HG03354 (cell line): Measurements from ENCODE around the gene MT1HL1.

ENCODE experiments used
- ATAC-seq: cut with Tn5 transposase; IDR thresholded peaks from one replicate; pipeline ENCODE4 v1.9.1; 2021; ENCODE audit warnings: mild to moderate bottlenecking; ENCODE audit not compliant: unreplicated experiment, poor library complexity, severe bottlenecking

Gene MT1HL1

GRCh38 chr1:237025358-237026074 is 21.3 kb upstream of the MT1HL1 start:
- no peak for ATAC-seq

GRCh38 chr1:237018896-237019295 is 14.7 kb upstream of the MT1HL1 start:
- no peak for ATAC-seq

- ATAC-seq = no peak
These were observed 12.4 kb upstream of the MT1HL1 start for GRCh38 chr1:237016626-237017025.

- ATAC-seq = no peak
These were observed 9.4 kb upstream of the MT1HL1 start for GRCh38 chr1:237013608-237014007.

- no peak for ATAC-seq
These were observed 8.6 kb upstream of the MT1HL1 start for GRCh38 chr1:237012788-237013383.

- ATAC-seq = no peak
These were observed 8.1 kb upstream of the MT1HL1 start for GRCh38 chr1:237012361-237012760.

- ATAC-seq = no peak
These were observed 7.2 kb upstream of the MT1HL1 start for GRCh38 chr1:237011432-237011831.

GRCh38 chr1:237009611-237010010 is 5.4 kb upstream of the MT1HL1 start:
- ATAC-seq = no peak

- ATAC-seq = no peak
These were observed 3.1 kb upstream of the MT1HL1 start for GRCh38 chr1:237007147-237007881.

- no peak for ATAC-seq
These were observed 1.4 kb upstream of the MT1HL1 start for GRCh38 chr1:237005674-237006073.

GRCh38 chr1:237003516-237003915 is 725 bp downstream of the MT1HL1 start:
- ATAC-seq = no peak

GRCh38 chr1:237000191-237000590 is 4.0 kb downstream of the MT1HL1 start:
- ATAC-seq = no peak

- no peak for ATAC-seq
These were observed 5.7 kb downstream of the MT1HL1 start for GRCh38 chr1:236998546-236998945.

GRCh38 chr1:236997882-236998281 is 6.4 kb downstream of the MT1HL1 start:
- no peak for ATAC-seq

- no peak for ATAC-seq
These were observed 6.9 kb downstream of the MT1HL1 start for GRCh38 chr1:236997361-236997760.

GRCh38 chr1:236994450-236994849 is 9.8 kb downstream of the MT1HL1 start:
- no peak for ATAC-seq

- ATAC-seq = no peak
These were observed 11.8 kb downstream of the MT1HL1 start for GRCh38 chr1:236992449-236992848.

GRCh38 chr1:236990052-236990445 is 14.2 kb downstream of the MT1HL1 start:
- no peak for ATAC-seq

- ATAC-seq = no peak
These were observed 14.8 kb downstream of the MT1HL1 start for GRCh38 chr1:236989290-236990051.

- ATAC-seq = no peak
These were observed 20.4 kb downstream of the MT1HL1 start for GRCh38 chr1:236983818-236984217.
